Neural cell (in vitro differentiated cells): Measurements from ENCODE around the gene PCNX1.

ENCODE experiments used
- EP300 ChIP-seq: fragments of 450-650 bp; conservative IDR thresholded peaks from 2 replicates; pipeline ENCODE4 v1.6.1; 2014; ENCODE audit warnings: antibody characterized with exemption, mild to moderate bottlenecking, moderate library complexity; ENCODE audit not compliant: poor library complexity, severe bottlenecking
- EZH2 ChIP-seq: fragments of 200-600, 300-800 bp; shearing (Covaris generic), sonication (generic); IDR thresholded peaks from 2 replicates; pipeline ENCODE4 v1.6.1; 2014; ENCODE audit warnings: antibody characterized with exemption, low read length, borderline replicate concordance, mild to moderate bottlenecking; ENCODE audit not compliant: insufficient read depth, poor library complexity, severe bottlenecking
- MXI1 ChIP-seq: fragments of 450-650 bp; conservative IDR thresholded peaks from 2 replicates; pipeline ENCODE4 v1.6.1; 2014; ENCODE audit warnings: antibody characterized with exemption, mild to moderate bottlenecking; ENCODE audit not compliant: poor library complexity, severe bottlenecking
- POLR2AphosphoS5 ChIP-seq: IDR thresholded peaks from 2 replicates; pipeline ENCODE4 v1.6.1; 2012
- RAD21 ChIP-seq: fragments of 450-650 bp; conservative IDR thresholded peaks from 2 replicates; pipeline ENCODE4 v1.6.1; 2014; ENCODE audit warnings: antibody characterized with exemption, mild to moderate bottlenecking, moderate library complexity
- TF ChIP-seq, protein P1 (sequence below): fragments of 450-650 bp; IDR thresholded peaks from 2 replicates; pipeline ENCODE4 v1.5.1; 2014; ENCODE audit warnings: antibody characterized with exemption, mild to moderate bottlenecking, moderate library complexity; ENCODE audit not compliant: poor library complexity, severe bottlenecking

DNA sequence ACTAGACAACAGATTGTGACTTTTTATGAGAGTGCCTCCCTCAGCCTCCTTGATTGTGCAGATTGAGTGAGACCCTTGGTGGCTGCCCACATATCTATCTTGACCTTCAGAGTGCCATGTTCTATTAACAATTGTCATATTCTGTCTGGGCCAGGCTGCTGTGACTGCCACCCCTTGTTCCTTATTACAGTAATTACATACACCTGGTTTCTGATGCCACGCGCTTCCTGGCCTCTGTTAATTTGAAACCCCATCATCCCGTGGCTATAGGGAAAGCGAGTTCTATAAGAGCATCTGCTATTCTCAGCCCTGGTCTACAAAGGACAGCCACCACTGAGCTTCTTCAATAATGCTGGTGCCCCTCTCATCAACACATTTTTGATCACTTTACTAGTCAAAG lies 228.7 kb downstream of the PCNX1 start:
- TF ChIP-seq EP300 (no peak), POLR2AphosphoS5 (no peak), RAD21 (no peak), EZH2 (no peak), MXI1 (no peak)
- TF ChIP-seq, protein P1, sequence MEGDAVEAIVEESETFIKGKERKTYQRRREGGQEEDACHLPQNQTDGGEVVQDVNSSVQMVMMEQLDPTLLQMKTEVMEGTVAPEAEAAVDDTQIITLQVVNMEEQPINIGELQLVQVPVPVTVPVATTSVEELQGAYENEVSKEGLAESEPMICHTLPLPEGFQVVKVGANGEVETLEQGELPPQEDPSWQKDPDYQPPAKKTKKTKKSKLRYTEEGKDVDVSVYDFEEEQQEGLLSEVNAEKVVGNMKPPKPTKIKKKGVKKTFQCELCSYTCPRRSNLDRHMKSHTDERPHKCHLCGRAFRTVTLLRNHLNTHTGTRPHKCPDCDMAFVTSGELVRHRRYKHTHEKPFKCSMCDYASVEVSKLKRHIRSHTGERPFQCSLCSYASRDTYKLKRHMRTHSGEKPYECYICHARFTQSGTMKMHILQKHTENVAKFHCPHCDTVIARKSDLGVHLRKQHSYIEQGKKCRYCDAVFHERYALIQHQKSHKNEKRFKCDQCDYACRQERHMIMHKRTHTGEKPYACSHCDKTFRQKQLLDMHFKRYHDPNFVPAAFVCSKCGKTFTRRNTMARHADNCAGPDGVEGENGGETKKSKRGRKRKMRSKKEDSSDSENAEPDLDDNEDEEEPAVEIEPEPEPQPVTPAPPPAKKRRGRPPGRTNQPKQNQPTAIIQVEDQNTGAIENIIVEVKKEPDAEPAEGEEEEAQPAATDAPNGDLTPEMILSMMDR = no peak
